Loucy (cell line): ENCODE results near the gene IFNLR1.

Source experiments
- H2AFZ ChIP-seq: fragments of 200-600 bp; sonication (generic); 2 replicates; pipeline ENCODE4 v1.6.0; 2016; ENCODE audit warnings: antibody characterized with exemption, mild to moderate bottlenecking, low read length, moderate library complexity
- H3F3A ChIP-seq: fragments of 200-600 bp; 2 replicates; pipeline ENCODE4 v1.6.0; 2016; ENCODE audit warnings: antibody characterized with exemption, low read depth, mild to moderate bottlenecking
- H3K27me3 ChIP-seq: fragments of 200-600 bp; sonication (generic); 2 replicates; pipeline ENCODE4 v1.6.1; 2014; ENCODE audit warnings: low read length, mild to moderate bottlenecking; ENCODE audit not compliant: insufficient read depth, poor library complexity, severe bottlenecking
- H3K36me3 ChIP-seq: fragments of 200-600 bp; sonication (generic); 2 replicates; pipeline ENCODE4 v1.6.1; 2016; ENCODE audit warnings: low read length; ENCODE audit not compliant: insufficient read depth
- H3K4me1 ChIP-seq: fragments of 200-600 bp; sonication (generic); 2 replicates; pipeline ENCODE4 v1.5.1; 2014; ENCODE audit warnings: low read length, mild to moderate bottlenecking; ENCODE audit not compliant: insufficient read depth, poor library complexity, severe bottlenecking
- H3K4me2 ChIP-seq: fragments of 200-600 bp; sonication (generic); 2 replicates; pipeline ENCODE4 v1.6.0; 2014; ENCODE audit warnings: antibody characterized with exemption, low read length, low read depth, mild to moderate bottlenecking; ENCODE audit not compliant: poor library complexity, severe bottlenecking
- H3K4me3 ChIP-seq: fragments of 200-600 bp; sonication (generic); 2 replicates; pipeline ENCODE4 v1.5.1; 2014; ENCODE audit warnings: low read length, mild to moderate bottlenecking, mixed read lengths; ENCODE audit not compliant: poor library complexity, severe bottlenecking
- H3K79me2 ChIP-seq: fragments of 200-600 bp; sonication (generic); 2 replicates; pipeline ENCODE4 v1.6.1; 2014; ENCODE audit warnings: low read length; ENCODE audit not compliant: insufficient read depth
- H3K9ac ChIP-seq: fragments of 200-600 bp; sonication (generic); 2 replicates; pipeline ENCODE4 v1.6.0; 2014; ENCODE audit warnings: mild to moderate bottlenecking, low read depth, low read length, moderate library complexity; ENCODE audit not compliant: poor library complexity, severe bottlenecking
- H3K9me2 ChIP-seq: fragments of 200-600 bp; sonication (generic); replicated peaks from 2 replicates; pipeline ENCODE4 v1.6.1; 2016; ENCODE audit warnings: low read depth, low read length, mixed read lengths
- H3K9me3 ChIP-seq: fragments of 200-600 bp; sonication (generic); 2 replicates; pipeline ENCODE4 v1.6.1; 2014; ENCODE audit warnings: mild to moderate bottlenecking, antibody characterized with exemption, low read length, low read depth; ENCODE audit not compliant: insufficient read depth
- H4K20me1 ChIP-seq: fragments of 200-600 bp; sonication (generic); 2 replicates; pipeline ENCODE4 v1.6.0; 2014; ENCODE audit warnings: antibody characterized with exemption, low read length, mild to moderate bottlenecking; ENCODE audit not compliant: insufficient read depth, poor library complexity, severe bottlenecking
- CTCF ChIP-seq: fragments of 200-600 bp; sonication (generic); conservative IDR thresholded peaks from 2 replicates; pipeline ENCODE4 v1.5.1; 2014; ENCODE audit warnings: mild to moderate bottlenecking, antibody characterized with exemption, low read length
- EZH2phosphoT487 ChIP-seq: fragments of 200-600 bp; IDR thresholded peaks from 2 replicates; pipeline ENCODE4 v1.6.1; 2018; ENCODE audit warnings: antibody characterized with exemption, mild to moderate bottlenecking, moderate library complexity, borderline replicate concordance

IFNLR1 gene

DNA sequence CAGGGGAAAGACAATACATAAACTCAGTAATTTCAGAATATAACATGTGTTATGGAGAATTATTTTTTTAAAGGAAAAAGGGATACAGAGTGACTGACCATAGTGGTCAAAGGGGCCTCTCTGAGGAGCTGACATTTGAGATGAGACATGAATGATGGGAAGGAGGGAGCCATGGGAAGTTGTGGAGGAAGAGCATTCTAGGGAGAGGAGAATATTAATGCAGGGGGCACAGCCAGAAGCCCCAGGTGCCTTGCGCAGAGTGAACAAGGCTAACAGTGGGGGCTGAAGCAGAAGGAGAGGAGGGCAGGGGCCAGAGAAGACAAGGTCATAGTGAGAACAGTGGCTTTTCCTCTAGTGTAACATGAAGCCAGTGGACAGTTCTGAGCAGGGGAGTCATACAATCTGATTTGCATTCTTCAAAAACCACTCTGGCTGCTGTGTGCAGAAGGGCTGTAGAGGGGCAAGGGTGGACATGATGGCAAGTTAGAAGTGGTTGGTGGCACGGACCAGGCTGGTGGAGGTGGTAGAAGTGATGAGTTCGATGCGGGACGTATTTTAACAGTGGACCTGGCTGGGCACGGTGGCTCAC, 28.2 kb upstream of the IFNLR1 start:
- H3K9ac ChIP-seq, result no peak overlapping the region
- no peaks in the 10 kb centered on the region for H3K4me1 ChIP-seq
- H3K4me2 ChIP-seq, result no peak overlapping the region
- H3F3A ChIP-seq, result no peaks in the 10 kb centered on the region
- H3K79me2 ChIP-seq, result no peaks in the 10 kb centered on the region
- H3K27me3 ChIP-seq, result no peaks in the 10 kb centered on the region
- H4K20me1 ChIP-seq, result no peaks in the 10 kb centered on the region
- H3K9me2 ChIP-seq, result no peaks in the 10 kb centered on the region
- H3K4me3 ChIP-seq, result no peak overlapping the region
- no peaks in the 10 kb centered on the region for H3K36me3 ChIP-seq
- TF ChIP-seq EZH2phosphoT487 (no peak), CTCF (no peak)
- H3K9me3 ChIP-seq, result no peaks in the 10 kb centered on the region
- H2AFZ ChIP-seq, result no peak overlapping the region

DNA sequence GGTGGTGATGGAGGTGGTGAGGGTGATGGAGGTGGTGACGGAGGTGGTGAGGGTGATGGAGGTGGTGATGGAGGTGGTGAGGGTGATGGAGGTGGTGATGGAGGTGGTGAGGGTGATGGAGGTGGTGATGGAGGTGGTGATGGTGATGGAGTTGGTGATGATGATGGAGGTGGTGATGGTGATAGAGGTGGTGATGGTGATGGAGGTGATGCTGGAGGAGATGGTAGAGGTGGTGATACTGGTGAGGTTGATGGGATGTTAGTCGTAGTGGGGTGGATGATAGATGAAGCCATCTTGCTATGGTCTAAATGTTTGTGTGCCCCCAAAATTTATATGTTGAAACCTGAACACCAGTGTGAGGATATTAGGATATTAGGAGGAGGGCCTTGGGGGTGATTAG, 25.3 kb upstream of the IFNLR1 start:
- no peak overlapping the region for H3K9ac ChIP-seq
- H3K79me2 ChIP-seq, result no peaks in the 10 kb centered on the region
- H3F3A ChIP-seq, result no peaks in the 10 kb centered on the region
- no peak overlapping the region for H3K4me2 ChIP-seq
- no peaks in the 10 kb centered on the region for H3K9me3 ChIP-seq
- H3K27me3 ChIP-seq, result no peaks in the 10 kb centered on the region
- TF ChIP-seq EZH2phosphoT487, result no peak
- TF ChIP-seq CTCF, result no peak
- no peak overlapping the region for H3K4me3 ChIP-seq
- no peaks in the 10 kb centered on the region for H3K4me1 ChIP-seq
- H2AFZ ChIP-seq, result no peak overlapping the region
- no peaks in the 10 kb centered on the region for H3K9me2 ChIP-seq
- H4K20me1 ChIP-seq, result no peaks in the 10 kb centered on the region
- no peaks in the 10 kb centered on the region for H3K36me3 ChIP-seq

DNA sequence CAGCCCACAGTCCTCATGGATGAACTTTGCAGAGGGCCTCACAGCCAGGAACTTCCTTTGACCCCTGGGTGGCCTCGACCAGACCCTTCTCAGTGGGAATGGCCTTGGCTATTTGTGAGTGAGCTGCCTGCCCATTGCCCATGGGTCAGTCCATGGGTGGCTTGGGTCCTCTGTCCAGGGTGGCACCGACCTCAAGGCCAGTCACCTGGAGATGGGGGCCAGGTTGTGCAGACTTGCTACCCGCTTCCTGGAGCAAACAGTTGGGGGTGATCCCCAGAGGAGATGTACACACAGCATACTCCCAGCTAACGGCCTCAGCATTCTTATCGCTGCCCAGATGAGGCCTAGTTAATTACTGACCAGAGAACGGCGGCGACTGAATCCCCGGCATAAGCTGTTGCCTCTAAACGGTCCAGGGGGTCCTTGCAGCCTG, 23.1 kb upstream of the IFNLR1 start:
- Histone ChIP-seq H3K9ac (no peak overlapping the region), H3K4me3 (no peak overlapping the region), H3K36me3 (no peaks in the 10 kb centered on the region), H3K79me2 (no peaks in the 10 kb centered on the region), H3K9me3 (no peaks in the 10 kb centered on the region), H4K20me1 (no peaks in the 10 kb centered on the region), H3K27me3 (no peaks in the 10 kb centered on the region), H3K4me2 (no peak overlapping the region), H3F3A (no peaks in the 10 kb centered on the region), H3K4me1 (no peaks in the 10 kb centered on the region), H3K9me2 (no peaks in the 10 kb centered on the region), H2AFZ (no peak overlapping the region)
- TF ChIP-seq CTCF (no peak), EZH2phosphoT487 (no peak)
